K562 (cell line): Measurements from ENCODE around the gene PRRC2A. TPM values are rescaled to one million over a fixed set of nuclear protein-coding genes. Genes with fewer than 3 reads are reported as not detected.

Source experiments
- HBP1 ChIP-seq: fragments of 450-650 bp; formaldehyde crosslinking; IDR thresholded peaks from 2 replicates; pipeline ENCODE4 v1.4.0; 2022; ENCODE audit warnings: missing genetic modification characterization
- LCOR ChIP-seq: sonication (generic); formaldehyde crosslinking; IDR thresholded peaks from 2 replicates; pipeline ENCODE4 v1.8.0; 2022; ENCODE audit warnings: mild to moderate bottlenecking, missing genetic modification reagents
- MTA3 ChIP-seq: fragments of 450-650 bp; formaldehyde crosslinking; IDR thresholded peaks from 2 replicates; pipeline ENCODE4 v1.6.1; 2017; ENCODE audit warnings: mild to moderate bottlenecking, borderline replicate concordance
- MXI1 ChIP-seq: IDR thresholded peaks from 2 replicates; pipeline ENCODE4 v1.6.1; 2011; ENCODE audit warnings: low read depth, mild to moderate bottlenecking, improper control_type of control experiment, low read length
- NCOA4 ChIP-seq: fragments of 450-650 bp; IDR thresholded peaks from 2 replicates; pipeline ENCODE4 v1.6.1; 2018; ENCODE audit warnings: mild to moderate bottlenecking; ENCODE audit not compliant: partially characterized antibody
- SIN3A ChIP-seq, 2 experiments: fragments of 150-350 bp in 1 of 2; IDR thresholded peaks; 2 replicates each; pipeline ENCODE4 v1.6.1; 2011 to 2016; ENCODE audit warnings: borderline replicate concordance in 2 of 2, low read depth in 2 of 2, low read length in 2 of 2, mild to moderate bottlenecking in 2 of 2, moderate library complexity in 2 of 2; ENCODE audit not compliant: control insufficient read depth in 1 of 2
- SMARCB1 ChIP-seq: IDR thresholded peaks from 2 replicates; pipeline ENCODE4 v1.6.1; 2011; ENCODE audit warnings: improper control_type of control experiment, low read depth; ENCODE audit not compliant: insufficient read length
- SNRNP70 ChIP-seq: fragments of 200-400 bp; formaldehyde crosslinking; optimal IDR thresholded peaks from 2 replicates; pipeline ENCODE3; 2017; ENCODE audit warnings: low read depth, low read length
- SRF ChIP-seq, 2 experiments: fragments of 250-450, 450-650 bp in 1 of 2; sonication (Bioruptor Pico) in 1 of 2; sonication (generic) in 1 of 2; formaldehyde crosslinking; IDR thresholded peaks; 2 replicates each; pipeline versions ENCODE4 v1.5.0 to v1.5.1; 2020 to 2022; ENCODE audit warnings: mild to moderate bottlenecking in 1 of 2, missing genetic modification reagents in 1 of 2
- ZNF165 ChIP-seq: fragments of 250-450 bp; sonication (Bioruptor Pico); IDR thresholded peaks from 2 replicates; pipeline ENCODE4 v1.4.0; 2020; ENCODE audit warnings: borderline replicate concordance
- ZNF274 ChIP-seq: IDR thresholded peaks from 2 replicates; pipeline ENCODE4 v1.6.1; 2011; ENCODE audit warnings: low read depth, mild to moderate bottlenecking, low read length, moderate library complexity, borderline replicate concordance
- ZNF586 ChIP-seq: fragments of 450-650 bp; formaldehyde crosslinking; conservative IDR thresholded peaks from 2 replicates; pipeline ENCODE4 v1.4.0; 2020; ENCODE audit warnings: mild to moderate bottlenecking, moderate library complexity
- polyA plus RNA-seq, 8 experiments: library from polyadenylated mRNA; depleted of rRNA in 4 of 8; stranded (reverse) in 5 of 8; unstranded in 3 of 8; fragments of >200 nt; fragmentation: Nextera tagmentation in 2 of 8; fragmentation: Illumina TruSeq in 1 of 8; extraction: Ambion mirVana in 2 of 8; extraction: Trizol in 1 of 8; gene quantifications; 2 replicates each; pipeline versions ENCODE4 v1.2.1 to v1.2.3, GENCODE V29; 2011 to 2014; ENCODE audit warnings: inconsistent platforms in 1 of 8, missing spikeins in 1 of 8
- total RNA-seq, 7 experiments: library from RNA; depleted of rRNA in 6 of 7; stranded (reverse); fragments of >200 nt in 6 of 7; fragmentation: Illumina TruSeq in 2 of 7; extraction: Trizol in 2 of 7; gene quantifications; 2 replicates each; pipeline versions ENCODE4 v1.2.1 to v1.2.3, GENCODE V29; 2011 to 2021; ENCODE audit warnings: low replicate concordance in 1 of 7
- TF ChIP-seq, protein P1 (sequence below): sonication (generic); formaldehyde crosslinking; IDR thresholded peaks from 2 replicates; pipeline ENCODE4 v1.9.0; 2022; ENCODE audit warnings: mild to moderate bottlenecking, missing genetic modification reagents
- TF ChIP-seq, protein P2 (sequence below): fragments of 200-600 bp; sonication (generic); IDR thresholded peaks from one replicate; pipeline ENCODE4 v1.6.1; 2012; ENCODE audit warnings: mild to moderate bottlenecking, low read depth, low read length, inconsistent platforms

PRRC2A gene
- total and polyA plus RNA-seq, 9 of the 15 experiments (the other 6 are each of a cell fraction or from before 2014, with no cell fraction given), result 1.0 to 332 (median 63.0) TPM

GRCh38 chr6:31658983-31659648, 38.6 kb downstream of the PRRC2A start (continued):
- 0 out of 2 replicates have a peak, but pooled peaks have one; percentile 16 for TF ChIP-seq HBP1 (CRISPR knock-in tag)
- TF ChIP-seq, protein P1, sequence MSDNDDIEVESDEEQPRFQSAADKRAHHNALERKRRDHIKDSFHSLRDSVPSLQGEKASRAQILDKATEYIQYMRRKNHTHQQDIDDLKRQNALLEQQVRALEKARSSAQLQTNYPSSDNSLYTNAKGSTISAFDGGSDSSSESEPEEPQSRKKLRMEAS (CRISPR knock-in tag), result no peak; the same call in 1 of the 2 replicates
- no peak for TF ChIP-seq NCOA4
- TF ChIP-seq LCOR (CRISPR knock-in tag), result no peak
- TF ChIP-seq MXI1, result no peak
- TF ChIP-seq SRF (CRISPR knock-in tag; IDR thresholded peaks at IDR 0.05), result 0 out of 4 replicates have a peak, but pooled peaks of 1 of the 2 experiments have one; percentile 9
- TF ChIP-seq ZNF586 (CRISPR knock-in tag), result no peak
- TF ChIP-seq MTA3, result no peak
- TF ChIP-seq SNRNP70, result no peak
- 0 out of 2 replicates have a peak, but pooled peaks have one; percentile 37 for TF ChIP-seq ZNF165 (CRISPR knock-in tag)
- no peak for TF ChIP-seq SIN3A (IDR thresholded peaks at IDR 0.05; ENCODE audit: borderline replicate concordance in 2 of 2, control insufficient read depth in 1 of 2, low read depth in 2 of 2, low read length in 2 of 2)
- no peak for TF ChIP-seq ZNF274
- no peak for TF ChIP-seq SMARCB1
- TF ChIP-seq, protein P2, sequence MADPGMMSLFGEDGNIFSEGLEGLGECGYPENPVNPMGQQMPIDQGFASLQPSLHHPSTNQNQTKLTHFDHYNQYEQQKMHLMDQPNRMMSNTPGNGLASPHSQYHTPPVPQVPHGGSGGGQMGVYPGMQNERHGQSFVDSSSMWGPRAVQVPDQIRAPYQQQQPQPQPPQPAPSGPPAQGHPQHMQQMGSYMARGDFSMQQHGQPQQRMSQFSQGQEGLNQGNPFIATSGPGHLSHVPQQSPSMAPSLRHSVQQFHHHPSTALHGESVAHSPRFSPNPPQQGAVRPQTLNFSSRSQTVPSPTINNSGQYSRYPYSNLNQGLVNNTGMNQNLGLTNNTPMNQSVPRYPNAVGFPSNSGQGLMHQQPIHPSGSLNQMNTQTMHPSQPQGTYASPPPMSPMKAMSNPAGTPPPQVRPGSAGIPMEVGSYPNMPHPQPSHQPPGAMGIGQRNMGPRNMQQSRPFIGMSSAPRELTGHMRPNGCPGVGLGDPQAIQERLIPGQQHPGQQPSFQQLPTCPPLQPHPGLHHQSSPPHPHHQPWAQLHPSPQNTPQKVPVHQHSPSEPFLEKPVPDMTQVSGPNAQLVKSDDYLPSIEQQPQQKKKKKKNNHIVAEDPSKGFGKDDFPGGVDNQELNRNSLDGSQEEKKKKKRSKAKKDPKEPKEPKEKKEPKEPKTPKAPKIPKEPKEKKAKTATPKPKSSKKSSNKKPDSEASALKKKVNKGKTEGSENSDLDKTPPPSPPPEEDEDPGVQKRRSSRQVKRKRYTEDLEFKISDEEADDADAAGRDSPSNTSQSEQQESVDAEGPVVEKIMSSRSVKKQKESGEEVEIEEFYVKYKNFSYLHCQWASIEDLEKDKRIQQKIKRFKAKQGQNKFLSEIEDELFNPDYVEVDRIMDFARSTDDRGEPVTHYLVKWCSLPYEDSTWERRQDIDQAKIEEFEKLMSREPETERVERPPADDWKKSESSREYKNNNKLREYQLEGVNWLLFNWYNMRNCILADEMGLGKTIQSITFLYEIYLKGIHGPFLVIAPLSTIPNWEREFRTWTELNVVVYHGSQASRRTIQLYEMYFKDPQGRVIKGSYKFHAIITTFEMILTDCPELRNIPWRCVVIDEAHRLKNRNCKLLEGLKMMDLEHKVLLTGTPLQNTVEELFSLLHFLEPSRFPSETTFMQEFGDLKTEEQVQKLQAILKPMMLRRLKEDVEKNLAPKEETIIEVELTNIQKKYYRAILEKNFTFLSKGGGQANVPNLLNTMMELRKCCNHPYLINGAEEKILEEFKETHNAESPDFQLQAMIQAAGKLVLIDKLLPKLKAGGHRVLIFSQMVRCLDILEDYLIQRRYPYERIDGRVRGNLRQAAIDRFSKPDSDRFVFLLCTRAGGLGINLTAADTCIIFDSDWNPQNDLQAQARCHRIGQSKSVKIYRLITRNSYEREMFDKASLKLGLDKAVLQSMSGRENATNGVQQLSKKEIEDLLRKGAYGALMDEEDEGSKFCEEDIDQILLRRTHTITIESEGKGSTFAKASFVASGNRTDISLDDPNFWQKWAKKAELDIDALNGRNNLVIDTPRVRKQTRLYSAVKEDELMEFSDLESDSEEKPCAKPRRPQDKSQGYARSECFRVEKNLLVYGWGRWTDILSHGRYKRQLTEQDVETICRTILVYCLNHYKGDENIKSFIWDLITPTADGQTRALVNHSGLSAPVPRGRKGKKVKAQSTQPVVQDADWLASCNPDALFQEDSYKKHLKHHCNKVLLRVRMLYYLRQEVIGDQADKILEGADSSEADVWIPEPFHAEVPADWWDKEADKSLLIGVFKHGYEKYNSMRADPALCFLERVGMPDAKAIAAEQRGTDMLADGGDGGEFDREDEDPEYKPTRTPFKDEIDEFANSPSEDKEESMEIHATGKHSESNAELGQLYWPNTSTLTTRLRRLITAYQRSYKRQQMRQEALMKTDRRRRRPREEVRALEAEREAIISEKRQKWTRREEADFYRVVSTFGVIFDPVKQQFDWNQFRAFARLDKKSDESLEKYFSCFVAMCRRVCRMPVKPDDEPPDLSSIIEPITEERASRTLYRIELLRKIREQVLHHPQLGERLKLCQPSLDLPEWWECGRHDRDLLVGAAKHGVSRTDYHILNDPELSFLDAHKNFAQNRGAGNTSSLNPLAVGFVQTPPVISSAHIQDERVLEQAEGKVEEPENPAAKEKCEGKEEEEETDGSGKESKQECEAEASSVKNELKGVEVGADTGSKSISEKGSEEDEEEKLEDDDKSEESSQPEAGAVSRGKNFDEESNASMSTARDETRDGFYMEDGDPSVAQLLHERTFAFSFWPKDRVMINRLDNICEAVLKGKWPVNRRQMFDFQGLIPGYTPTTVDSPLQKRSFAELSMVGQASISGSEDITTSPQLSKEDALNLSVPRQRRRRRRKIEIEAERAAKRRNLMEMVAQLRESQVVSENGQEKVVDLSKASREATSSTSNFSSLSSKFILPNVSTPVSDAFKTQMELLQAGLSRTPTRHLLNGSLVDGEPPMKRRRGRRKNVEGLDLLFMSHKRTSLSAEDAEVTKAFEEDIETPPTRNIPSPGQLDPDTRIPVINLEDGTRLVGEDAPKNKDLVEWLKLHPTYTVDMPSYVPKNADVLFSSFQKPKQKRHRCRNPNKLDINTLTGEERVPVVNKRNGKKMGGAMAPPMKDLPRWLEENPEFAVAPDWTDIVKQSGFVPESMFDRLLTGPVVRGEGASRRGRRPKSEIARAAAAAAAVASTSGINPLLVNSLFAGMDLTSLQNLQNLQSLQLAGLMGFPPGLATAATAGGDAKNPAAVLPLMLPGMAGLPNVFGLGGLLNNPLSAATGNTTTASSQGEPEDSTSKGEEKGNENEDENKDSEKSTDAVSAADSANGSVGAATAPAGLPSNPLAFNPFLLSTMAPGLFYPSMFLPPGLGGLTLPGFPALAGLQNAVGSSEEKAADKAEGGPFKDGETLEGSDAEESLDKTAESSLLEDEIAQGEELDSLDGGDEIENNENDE, result no peak
